Progenitor cell of endocrine pancreas (in vitro differentiated cells): ENCODE results near the gene CENPQ. TPM values are rescaled to one million over a fixed set of nuclear protein-coding genes. Genes with fewer than 3 reads are reported as not detected.

Experiments
- DNase-seq: peaks from one replicate; pipeline ENCODE4 v3.0.0; 2021; ENCODE audit warnings: low spot score; ENCODE audit not compliant: unreplicated experiment
- H3K27ac Mint-ChIP-seq: 2 replicates; pipeline ENCODE4 v1.8.0; 2021; ENCODE audit warnings: mild to moderate bottlenecking, moderate library complexity, mixed read lengths
- H3K27me3 Mint-ChIP-seq: 2 replicates; pipeline ENCODE4 v1.8.0; 2021; ENCODE audit warnings: mixed read lengths
- H3K36me3 Mint-ChIP-seq: 2 replicates; pipeline ENCODE4 v1.8.0; 2022; ENCODE audit warnings: mixed read lengths; ENCODE audit not compliant: insufficient read depth
- H3K4me1 Mint-ChIP-seq: 2 replicates; pipeline ENCODE4 v1.8.0; 2021; ENCODE audit warnings: low read depth, mixed read lengths
- H3K4me3 Mint-ChIP-seq: 2 replicates; pipeline ENCODE4 v1.8.0; 2021; ENCODE audit warnings: low read depth, mild to moderate bottlenecking, moderate library complexity, mixed read lengths
- H3K9me3 Mint-ChIP-seq: 2 replicates; pipeline ENCODE4 v1.8.0; 2021; ENCODE audit warnings: low read depth, mixed read lengths
- CTCF ChIP-seq: fragments of 200-600 bp; sonication (generic); IDR thresholded peaks from one replicate; pipeline ENCODE4 v1.5.0; 2021; ENCODE audit warnings: antibody characterized with exemption, mild to moderate bottlenecking; ENCODE audit not compliant: unreplicated experiment
- total RNA-seq: library from RNA; stranded (reverse); gene quantifications from 2 replicates; pipeline ENCODE4 v1.2.1, GENCODE V29; 2021

The CENPQ gene
- total RNA-seq, 1 donor from 2014 or later = 8.0 TPM

GRCh38 chr6:49523901-49524300 lies 60.7 kb downstream of the CENPQ start:
- H3K36me3 Mint-ChIP-seq = no peaks in the 10 kb centered on the region

DNA sequence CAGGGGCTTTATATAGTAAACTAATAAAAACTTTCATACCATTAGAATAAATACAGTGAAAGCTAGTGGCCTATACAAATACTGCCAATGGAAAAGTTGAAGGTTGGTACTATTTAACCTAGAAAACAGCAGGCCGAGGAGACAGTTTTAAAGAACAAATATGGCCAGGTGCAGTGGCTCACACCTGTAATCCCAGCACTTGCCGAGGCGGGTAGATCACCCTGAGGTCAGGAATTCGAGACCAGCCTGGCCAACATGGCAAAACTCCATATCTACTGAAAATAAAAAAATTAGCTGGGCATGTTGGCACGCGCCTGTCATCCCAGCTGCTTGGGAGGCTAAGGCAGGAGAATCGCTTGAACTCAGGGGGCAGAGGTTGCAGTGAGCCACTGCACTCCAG lies 61.4 kb downstream of the CENPQ start:
- H3K9me3 Mint-ChIP-seq = peaks cover 4% of the 10 kb centered on the region
- no peak overlapping the region for H3K4me3 Mint-ChIP-seq
- H3K4me1 Mint-ChIP-seq = peaks cover 18% of the 10 kb centered on the region

More at GRCh38 chr6:49523901-49524300, 60.7 kb downstream of the CENPQ start:
- no peak for TF ChIP-seq CTCF
- H3K4me3 Mint-ChIP-seq = no peak overlapping the region
- no peaks in the 10 kb centered on the region for H3K27me3 Mint-ChIP-seq
- peaks cover 4% of the 10 kb centered on the region for H3K9me3 Mint-ChIP-seq
- DNase-seq = no peak
- H3K4me1 Mint-ChIP-seq = peaks cover 18% of the 10 kb centered on the region
- H3K27ac Mint-ChIP-seq = no peak overlapping the region

DNA sequence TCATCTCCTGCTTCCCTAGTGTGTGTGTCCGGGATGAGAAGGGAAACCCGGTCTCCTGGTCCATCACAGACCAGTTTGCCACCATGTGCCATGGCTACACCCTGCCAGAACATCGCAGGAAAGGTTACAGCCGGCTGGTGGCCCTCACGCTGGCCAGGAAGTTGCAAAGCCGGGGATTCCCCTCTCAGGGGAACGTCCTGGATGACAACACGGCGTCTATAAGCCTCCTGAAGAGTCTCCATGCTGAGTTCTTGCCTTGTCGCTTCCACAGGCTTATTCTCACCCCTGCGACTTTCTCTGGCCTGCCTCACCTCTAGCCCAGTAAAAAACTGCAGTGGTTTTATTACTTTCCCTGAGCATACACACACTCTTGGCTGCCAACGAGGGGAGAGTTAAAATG lies 63.4 kb downstream of the CENPQ start:
- TF ChIP-seq CTCF = no peak
- no peaks in the 10 kb centered on the region for H3K27me3 Mint-ChIP-seq
- H3K36me3 Mint-ChIP-seq = no peaks in the 10 kb centered on the region
- no peak overlapping the region for H3K27ac Mint-ChIP-seq
- H3K9me3 Mint-ChIP-seq = peaks cover 4% of the 10 kb centered on the region
- peaks cover 18% of the 10 kb centered on the region for H3K4me1 Mint-ChIP-seq
- no peak for DNase-seq
- no peak overlapping the region for H3K4me3 Mint-ChIP-seq

More for the DNA sequence above, 61.4 kb downstream of the CENPQ start:
- H3K27me3 Mint-ChIP-seq = no peaks in the 10 kb centered on the region
- no peak overlapping the region for H3K27ac Mint-ChIP-seq
- TF ChIP-seq CTCF = no peak
- no peak for DNase-seq
- no peaks in the 10 kb centered on the region for H3K36me3 Mint-ChIP-seq

GRCh38 chr6:49527320-49527719 lies 64.2 kb downstream of the CENPQ start:
- DNase-seq = no peak
- no peaks in the 10 kb centered on the region for H3K27me3 Mint-ChIP-seq
- H3K4me3 Mint-ChIP-seq = no peak overlapping the region
- H3K27ac Mint-ChIP-seq = no peak overlapping the region
- no peak for TF ChIP-seq CTCF
- no peaks in the 10 kb centered on the region for H3K36me3 Mint-ChIP-seq
- H3K4me1 Mint-ChIP-seq = peaks cover 16% of the 10 kb centered on the region
- peaks cover 4% of the 10 kb centered on the region for H3K9me3 Mint-ChIP-seq

DNA sequence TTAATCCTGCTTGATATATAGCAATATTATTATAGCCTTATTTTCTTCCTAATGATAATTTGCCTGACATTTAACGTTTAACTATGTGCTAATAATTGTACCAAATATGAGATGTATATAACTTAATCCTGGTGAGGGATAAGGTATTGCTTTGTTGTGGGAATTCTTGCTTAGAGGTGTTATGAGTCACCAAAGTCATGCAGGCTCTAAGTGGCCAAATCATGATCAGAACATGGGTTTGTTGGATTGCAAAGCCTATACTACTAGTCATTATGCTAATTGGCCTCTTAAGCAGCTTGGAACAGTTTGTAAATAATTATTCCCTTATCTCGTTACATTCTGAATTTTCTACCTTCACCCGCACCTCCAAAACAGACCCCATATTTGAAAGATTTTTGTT lies 65.4 kb downstream of the CENPQ start:
- no peaks in the 10 kb centered on the region for H3K36me3 Mint-ChIP-seq
- peaks cover 10% of the 10 kb centered on the region for H3K4me1 Mint-ChIP-seq
- no peak overlapping the region for H3K27ac Mint-ChIP-seq
- H3K9me3 Mint-ChIP-seq = peaks cover 4% of the 10 kb centered on the region
- no peak for DNase-seq
- TF ChIP-seq CTCF = no peak
- H3K4me3 Mint-ChIP-seq = no peak overlapping the region
- no peaks in the 10 kb centered on the region for H3K27me3 Mint-ChIP-seq
